Mammary epithelial cell (primary cell): ENCODE measurements around the gene TP53BP1.

Experiments used
- EZH2 ChIP-seq: IDR thresholded peaks from 2 replicates; pipeline ENCODE4 v1.6.1; 2012; ENCODE audit warnings: low read length, inconsistent platforms, borderline replicate concordance
- TF ChIP-seq, protein P1 (sequence below), 2 donors: IDR thresholded peaks in 1 of 2; conservative IDR thresholded peaks in 1 of 2; 2 replicates each; pipeline ENCODE4 v1.5.1; 2011 to 2012; ENCODE audit warnings: inconsistent platforms in 2 of 2, low read length in 2 of 2, mild to moderate bottlenecking in 2 of 2, control low read depth in 1 of 2, low read depth in 1 of 2; ENCODE audit not compliant: insufficient read depth in 1 of 2; ENCODE audit errors: extremely low read depth in 1 of 2

DNA sequence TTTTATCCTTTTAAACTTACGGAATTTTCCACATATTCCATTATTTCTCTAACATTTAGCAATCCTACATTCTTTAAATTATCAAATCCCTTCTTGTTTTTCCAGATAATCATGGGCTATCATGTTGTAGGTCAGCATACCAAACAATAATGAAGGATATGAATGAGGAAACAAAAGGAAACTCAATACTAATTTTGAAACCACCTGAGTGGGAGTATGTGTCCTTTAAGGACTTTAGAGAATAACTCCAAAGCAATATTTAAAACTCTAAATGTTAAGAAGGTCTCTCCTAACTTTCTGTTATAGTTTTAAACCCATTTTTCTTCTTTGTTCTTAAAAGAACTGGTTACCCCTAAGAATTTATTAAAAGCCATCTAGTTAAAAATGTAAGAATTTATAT, 43.0 kb downstream of the TP53BP1 start:
- TF ChIP-seq, protein P1, sequence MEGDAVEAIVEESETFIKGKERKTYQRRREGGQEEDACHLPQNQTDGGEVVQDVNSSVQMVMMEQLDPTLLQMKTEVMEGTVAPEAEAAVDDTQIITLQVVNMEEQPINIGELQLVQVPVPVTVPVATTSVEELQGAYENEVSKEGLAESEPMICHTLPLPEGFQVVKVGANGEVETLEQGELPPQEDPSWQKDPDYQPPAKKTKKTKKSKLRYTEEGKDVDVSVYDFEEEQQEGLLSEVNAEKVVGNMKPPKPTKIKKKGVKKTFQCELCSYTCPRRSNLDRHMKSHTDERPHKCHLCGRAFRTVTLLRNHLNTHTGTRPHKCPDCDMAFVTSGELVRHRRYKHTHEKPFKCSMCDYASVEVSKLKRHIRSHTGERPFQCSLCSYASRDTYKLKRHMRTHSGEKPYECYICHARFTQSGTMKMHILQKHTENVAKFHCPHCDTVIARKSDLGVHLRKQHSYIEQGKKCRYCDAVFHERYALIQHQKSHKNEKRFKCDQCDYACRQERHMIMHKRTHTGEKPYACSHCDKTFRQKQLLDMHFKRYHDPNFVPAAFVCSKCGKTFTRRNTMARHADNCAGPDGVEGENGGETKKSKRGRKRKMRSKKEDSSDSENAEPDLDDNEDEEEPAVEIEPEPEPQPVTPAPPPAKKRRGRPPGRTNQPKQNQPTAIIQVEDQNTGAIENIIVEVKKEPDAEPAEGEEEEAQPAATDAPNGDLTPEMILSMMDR (conservative IDR thresholded peaks at IDR 0.05 in 1 of 2, IDR thresholded peaks at IDR 0.05 in 1 of 2; ENCODE audit: extremely low read depth in 1 of 2, insufficient read depth in 1 of 2, low read depth in 1 of 2, low read length in 2 of 2) = no peak
- no peak for TF ChIP-seq EZH2
